GM18508 (cell line): ENCODE measurements around the gene SPATA24.
"Not testable (repeated sequence)": the region's sequence is repeated elsewhere in the genome, so short reads cannot be mapped to it uniquely, and the experiment has no call there.

Experiments used
- ATAC-seq: cut with Tn5 transposase; IDR thresholded peaks from one replicate; pipeline ENCODE4 v1.9.1; 2021; ENCODE audit warnings: moderate number of reproducible peaks; ENCODE audit not compliant: insufficient read depth, unreplicated experiment

The SPATA24 gene, protein sequence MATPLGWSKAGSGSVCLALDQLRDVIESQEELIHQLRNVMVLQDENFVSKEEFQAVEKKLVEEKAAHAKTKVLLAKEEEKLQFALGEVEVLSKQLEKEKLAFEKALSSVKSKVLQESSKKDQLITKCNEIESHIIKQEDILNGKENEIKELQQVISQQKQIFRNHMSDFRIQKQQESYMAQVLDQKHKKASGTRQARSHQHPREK

DNA sequence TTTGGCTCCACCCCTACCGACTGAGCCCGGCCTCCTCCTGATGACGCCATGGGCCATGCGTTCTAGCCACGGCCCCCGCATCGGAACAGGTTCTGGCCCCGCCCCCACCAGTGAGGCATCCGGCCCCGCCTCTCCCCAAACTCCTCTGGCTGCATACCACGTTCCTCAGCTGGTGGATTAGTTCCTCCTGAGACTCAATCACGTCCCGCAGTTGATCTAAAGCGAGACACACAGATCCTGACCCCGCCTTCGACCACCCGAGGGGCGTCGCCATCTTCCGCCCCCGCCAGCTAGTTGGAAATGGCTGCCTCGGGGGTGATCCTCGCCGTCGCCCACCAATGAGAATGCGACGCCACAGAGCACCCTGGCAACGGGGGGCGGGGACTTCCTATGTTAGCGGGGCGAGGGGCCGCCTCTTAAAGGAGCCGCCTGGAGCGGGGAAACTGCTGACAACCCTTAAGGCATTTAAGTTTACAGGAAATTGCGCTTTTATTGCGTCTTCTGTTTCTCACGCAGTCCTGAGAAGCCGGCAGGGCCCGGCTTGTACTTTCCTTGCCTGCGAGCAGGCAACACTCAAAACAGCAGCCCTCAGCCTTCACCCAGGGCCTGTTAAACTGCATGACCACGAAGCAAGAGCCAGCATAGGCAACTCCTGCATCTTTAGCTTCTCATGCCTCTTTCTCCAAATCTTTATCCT is at the start of gene SPATA24:
Gene SPATA24 (minus strand): TSS at position 303 of the 697 bp plus-strand sequence. CDS start 29 bp downstream, at position 274.
- ATAC-seq: peak; percentile 64

DNA sequence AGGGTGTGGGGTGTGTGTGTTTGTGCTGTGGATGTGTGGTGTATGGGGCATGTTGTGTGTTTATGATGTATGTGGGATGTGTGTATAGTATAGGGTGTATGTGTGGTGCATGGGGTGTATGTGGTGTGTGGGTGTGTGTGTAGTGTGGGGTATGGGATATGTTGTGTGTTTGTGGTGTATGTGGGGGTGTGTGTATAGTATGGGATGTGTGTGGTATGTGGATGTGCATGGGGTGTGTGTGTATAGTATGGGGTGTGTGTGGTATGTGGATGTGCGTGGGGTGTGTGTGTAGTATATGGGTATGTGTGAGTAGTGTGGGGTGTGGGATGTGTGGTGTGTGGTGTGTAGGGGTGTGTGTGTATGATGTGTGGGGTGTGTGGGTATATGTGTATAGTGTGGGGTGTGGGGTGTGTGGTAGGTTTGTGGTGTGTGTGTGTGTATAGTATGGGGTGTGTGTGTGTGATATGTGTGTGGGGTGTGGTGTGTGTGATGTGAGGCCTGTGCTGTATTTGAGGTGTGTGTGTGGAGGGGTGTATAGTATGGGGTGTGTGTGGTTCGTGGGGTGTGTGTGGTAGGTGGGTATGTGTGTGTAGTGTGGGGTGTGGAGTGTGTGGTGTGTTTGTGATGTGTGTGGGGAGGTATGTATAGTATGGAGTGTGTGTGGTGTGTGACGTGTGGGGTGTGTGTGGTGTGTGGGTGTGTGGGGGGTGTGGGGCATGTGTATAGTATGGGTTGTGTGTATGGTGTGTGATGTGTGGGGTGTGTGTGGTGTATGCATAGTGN is 48.2 kb upstream of the SPATA24 start:
- no peak for ATAC-seq

DNA sequence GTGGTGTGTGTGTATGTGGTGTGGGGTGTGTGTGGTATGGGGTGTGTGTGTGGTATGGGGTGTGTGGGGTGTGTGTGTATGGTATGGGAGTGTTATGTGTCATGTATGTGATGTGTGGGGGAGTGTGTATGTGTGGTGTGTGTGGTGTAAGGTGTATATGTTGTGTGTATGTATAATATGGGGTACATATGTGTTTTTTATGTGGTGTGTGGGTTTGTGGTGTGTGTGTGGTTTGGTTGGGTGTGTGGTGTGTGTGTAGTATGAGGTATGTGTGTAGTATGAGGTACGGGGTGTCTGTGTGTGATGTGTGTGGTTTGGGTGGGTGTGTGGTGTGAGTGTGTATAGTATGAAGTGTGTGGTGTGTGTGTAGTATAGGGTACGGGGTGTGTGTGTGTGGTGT is 47.3 kb upstream of the SPATA24 start:
- no peak for ATAC-seq

DNA sequence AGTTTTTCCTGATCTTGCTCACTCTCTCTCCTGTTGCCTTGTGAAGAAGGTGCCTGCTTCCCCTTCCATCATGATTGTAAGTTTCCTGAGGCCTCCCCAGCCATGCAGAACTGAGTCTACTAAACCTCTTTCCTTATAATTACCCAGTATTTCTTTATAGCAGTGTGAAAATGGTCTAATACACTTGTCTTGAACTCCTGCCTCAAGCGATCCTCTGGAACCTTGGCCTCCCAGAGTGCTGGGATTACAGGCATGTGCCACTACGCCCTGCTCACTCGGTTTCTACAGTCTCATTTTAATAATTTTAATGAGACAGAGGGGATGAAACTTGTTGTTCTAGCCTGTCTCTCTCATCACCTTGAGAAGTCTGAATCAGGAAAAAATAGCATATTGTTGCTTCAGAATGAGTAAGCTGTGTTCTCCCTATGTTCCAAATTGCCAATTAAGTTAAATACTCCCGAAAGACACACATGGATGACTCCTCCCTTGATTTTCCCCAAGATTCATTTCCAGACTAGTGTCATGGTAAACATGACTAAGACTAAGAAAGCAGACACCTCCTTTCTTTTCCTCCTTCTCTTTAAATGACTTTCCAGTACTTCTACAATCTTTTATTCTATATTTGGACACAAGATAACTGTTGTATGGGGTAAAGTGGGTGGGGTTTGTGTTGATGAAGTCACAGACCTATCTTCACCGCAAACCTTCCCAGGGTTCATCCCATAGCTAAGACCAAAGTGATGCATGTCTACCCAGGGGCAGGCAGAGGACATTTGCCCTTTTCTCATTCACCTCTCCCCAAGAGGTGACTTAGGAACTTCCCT is 43.3 kb upstream of the SPATA24 start:
- peak; percentile 57 for ATAC-seq

DNA sequence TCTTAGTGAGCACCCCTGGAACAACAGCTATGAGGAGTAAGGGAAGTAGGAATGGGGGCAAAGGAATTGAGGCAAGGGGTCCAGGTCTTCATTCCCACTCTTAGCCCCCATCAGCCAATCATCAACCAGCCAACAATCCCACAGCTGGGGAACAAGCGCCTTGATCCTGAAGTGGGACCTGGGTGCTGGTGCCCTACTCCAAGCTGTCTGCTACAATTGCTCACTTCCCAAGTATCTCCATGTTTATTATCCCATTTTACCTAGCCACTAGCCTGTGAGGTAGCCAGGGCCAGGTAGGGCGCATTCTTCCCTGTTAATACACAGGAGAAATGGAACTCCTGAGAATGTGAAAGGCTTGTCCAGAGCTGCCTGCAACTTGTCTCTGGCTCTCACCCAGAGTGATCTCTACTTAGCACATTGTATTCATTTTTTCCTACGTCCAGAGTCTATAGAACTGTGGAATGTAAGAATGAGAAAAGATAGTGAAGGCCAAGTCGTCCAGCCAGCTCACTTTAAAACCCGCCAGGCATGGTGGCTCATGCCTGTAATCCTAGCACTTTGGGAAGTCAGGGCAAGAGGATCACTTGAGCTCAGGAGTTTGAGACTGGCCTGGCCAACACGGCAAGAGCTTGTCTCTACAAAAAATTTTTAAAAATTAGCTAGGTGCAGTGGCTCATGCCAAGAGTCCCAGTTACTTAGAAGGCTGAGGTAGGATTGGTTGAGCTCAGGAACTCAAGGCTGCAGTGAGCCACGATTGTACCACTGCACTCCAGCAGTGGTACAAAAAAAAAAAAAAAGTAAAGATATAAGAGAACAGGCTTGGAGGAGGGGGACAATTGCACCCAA is 41.7 kb upstream of the SPATA24 start:
- ATAC-seq: no peak

DNA sequence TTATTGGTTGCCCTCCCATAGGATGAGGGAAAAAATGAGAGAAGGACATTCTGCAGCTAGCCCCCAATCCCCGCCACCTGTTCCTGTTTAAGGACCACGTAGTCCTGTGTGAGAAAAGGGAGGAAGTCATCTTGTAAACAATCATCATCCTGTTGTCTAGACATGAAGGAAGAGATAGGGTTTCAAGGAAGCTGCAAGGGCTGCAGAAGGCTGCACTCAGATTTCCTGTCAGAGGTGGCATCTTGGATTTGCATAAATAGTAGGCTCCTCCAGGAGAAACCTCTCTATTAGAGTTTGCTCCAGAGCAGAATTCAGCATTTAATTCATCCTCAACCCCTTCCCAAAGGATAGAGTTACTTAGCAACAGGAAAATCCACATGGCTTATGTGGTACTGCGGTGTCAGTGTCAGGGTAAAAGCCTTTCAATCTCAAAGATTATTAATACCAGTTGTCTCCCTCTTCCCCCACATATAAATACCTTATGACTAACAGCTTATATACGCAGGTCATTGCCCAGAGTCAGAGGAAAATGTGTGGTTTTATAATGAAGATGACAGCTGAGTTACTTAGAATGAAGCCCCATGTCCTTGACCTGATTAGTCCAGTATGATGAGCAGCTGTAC is 40.1 kb upstream of the SPATA24 start:
- ATAC-seq: no peak

DNA sequence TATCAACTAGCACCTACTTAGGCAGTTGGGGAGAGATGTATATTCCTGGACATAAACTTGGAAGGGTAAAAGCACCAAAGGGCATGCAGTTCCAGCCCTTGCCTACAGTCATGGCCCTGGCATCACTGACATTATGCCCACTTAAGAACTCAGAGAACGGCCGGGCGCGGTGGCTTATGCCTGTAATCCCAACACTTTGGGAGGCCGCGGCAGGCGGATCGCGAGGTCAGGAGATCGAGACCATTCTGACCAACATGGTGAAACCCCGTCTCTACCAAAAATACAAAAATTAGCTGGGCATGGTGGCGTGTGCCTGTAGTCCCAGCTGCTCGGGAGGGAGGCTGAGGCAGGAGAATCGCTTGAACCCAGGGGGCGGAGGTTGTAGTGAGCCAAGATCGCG is 36.5 kb upstream of the SPATA24 start:
- not testable (repeated sequence) for ATAC-seq

DNA sequence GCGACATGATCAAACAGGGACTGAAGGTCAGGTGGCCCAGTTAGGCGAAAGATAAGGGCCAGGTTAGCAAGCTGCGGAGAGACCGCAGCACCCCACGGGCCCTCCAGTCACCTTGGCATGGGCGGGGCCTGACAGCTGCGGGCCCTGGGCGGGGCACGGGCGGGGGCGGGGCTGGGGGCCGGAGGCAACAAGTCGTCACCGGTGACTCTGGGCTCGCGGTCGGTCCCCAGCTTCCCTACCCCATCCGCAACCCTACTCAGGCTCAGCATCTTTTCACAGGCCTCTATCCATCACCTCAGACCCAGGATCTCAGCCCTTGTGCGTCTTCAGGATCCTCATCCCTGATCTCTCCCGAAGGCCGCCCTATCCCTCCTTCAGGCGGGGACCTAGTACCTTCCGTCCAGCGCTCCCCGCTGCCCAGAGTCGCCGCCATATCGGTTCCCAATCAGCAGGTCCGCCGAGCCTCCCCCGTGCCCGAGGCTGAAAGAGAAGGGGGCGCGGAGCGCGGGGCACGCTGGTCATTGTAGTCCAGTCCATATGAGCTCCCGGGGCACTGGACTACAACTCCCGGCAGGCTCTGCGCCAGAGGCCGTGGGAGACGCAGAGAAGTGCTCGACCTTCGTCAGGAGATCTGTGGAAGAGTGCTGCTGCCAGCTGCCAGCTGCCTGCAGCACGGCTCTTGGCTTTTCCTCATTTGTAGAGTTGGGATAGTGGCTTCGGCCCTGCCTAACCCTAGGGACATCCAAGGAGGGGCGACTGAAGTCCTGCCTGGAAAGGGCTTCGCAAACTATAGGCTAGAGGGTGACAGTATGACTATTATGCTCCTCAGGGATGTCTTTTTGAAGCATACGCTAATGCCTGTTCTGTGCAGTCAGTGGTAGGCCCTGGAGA is 35.4 kb upstream of the SPATA24 start, which contains the start of gene DNAJC18:
Gene DNAJC18 (minus strand): TSS at position 513 of the 891 bp plus-strand sequence. CDS start 80 bp downstream, at position 433.
- ATAC-seq: no peak

DNA sequence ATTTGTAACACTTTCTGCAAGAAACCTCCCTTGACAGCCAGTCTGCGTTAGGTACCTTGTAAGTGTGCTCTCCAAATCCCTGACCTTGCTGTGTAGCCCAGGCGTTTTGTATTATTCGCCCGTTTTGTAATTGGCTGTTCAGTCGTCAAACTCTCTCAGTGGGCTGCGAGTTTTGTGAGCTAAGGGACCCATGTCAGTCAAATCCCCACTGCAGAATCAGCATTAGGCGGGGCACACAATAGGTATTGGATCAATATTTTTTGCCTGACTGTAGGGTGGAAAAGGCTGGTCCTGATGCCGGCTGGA is 34.8 kb upstream of the SPATA24 start:
- ATAC-seq: no peak

DNA sequence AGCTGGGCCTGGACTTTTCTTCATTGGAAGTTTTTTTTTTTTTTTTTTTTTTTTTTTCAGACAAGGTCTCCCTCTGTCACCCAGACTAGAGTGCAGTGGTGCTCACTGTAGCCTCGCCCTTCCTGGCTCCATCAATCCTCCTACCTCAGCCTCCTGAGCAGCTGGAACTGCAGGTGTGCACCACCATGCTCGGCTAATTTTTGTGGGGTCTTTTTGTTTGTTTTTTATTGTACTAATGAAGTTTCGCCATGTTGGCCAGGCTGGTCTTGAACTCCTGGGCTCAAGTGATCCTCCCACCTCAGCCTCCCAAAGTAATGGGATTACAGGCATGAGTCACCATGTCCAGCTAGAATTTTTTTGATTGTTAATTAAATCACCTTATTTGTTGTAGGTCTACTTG is 31.8 kb upstream of the SPATA24 start:
- no peak for ATAC-seq

DNA sequence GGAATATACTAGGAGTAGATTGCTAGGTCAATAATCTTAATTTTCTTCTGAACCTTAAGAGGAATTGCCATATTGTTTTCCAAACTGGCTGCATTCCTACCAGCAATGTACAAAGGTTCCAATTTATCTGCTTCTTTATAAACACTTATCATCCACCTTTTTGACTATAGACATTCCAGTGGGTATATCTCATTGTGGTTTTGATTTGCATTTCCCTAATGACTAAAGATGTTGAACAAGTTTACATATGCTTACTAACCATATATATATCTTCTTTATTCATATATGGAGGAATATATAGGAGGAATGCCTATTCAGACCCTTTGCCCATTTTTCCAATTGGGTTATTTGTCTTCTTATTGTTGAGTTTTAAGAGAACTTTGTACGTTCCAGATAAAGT is 27.8 kb upstream of the SPATA24 start:
- ATAC-seq: no peak

DNA sequence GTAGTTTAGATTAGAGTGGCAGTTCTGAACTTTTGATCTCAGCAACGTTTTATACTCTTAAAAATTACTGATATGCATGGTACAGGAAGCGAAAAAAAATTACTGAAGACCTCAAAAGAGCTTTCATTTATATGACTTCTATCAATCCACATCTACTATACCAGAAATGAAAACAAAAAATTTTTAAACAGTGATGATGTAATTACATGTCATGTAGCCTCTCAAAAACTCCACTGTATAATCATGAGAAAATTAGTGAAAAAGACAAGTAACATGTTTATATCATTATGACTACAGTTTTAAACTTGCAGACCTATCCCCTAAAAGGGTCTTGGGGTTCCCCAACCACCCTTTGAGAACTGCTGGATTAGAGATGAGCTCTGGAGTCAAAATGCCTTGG is 26.1 kb upstream of the SPATA24 start:
- no peak for ATAC-seq

DNA sequence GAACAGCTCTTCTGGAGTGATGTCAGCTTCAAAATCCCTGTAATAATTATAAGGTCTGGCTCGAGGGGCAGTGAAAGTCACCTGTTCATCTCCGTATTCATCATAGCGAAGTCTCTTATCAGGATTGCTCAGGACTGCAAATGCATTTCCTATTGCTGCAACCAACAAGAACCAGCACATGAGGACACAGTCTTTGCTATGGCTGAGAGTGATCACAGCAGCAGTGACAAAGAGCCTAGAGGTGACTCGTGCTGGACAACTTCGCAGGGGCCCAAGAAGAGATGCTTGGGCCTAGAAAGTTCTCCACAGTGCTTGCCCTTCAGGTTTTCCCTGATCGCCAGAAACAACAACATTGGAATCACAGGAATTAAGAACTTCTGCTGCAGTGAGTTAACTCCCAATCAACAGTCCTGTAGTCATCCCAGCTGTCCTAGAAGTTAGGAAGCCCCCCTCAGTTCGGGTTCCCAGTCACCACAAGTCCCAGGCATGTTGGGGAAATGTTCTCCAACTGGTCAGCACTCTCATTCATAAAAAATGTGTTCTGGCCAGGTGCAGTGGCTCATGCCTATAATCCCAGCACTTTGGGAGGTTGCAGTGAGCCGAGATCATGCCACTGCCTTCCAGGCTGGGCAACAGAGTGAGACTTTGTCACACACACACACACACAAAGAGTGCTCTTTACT is 22.5 kb upstream of the SPATA24 start:
- no peak for ATAC-seq

DNA sequence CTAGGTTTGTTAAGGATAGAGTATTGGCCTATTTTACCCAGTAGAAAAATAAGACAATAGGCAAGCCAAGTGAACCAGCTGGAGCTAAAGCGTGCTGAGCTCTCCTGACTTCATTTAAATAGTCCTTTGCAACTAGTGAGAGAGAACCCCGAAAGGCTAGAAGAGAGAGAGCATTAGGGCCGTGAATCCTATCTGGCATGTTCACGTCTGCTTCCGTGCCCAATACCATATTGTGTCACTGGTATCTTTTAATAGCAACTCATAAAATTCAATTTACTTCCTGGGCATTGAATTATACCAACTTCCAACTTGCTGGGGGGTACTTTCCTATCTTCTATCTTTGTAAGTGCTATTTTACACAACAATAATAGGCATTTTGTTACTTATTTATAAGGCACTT is 21.6 kb upstream of the SPATA24 start:
- ATAC-seq: no peak

DNA sequence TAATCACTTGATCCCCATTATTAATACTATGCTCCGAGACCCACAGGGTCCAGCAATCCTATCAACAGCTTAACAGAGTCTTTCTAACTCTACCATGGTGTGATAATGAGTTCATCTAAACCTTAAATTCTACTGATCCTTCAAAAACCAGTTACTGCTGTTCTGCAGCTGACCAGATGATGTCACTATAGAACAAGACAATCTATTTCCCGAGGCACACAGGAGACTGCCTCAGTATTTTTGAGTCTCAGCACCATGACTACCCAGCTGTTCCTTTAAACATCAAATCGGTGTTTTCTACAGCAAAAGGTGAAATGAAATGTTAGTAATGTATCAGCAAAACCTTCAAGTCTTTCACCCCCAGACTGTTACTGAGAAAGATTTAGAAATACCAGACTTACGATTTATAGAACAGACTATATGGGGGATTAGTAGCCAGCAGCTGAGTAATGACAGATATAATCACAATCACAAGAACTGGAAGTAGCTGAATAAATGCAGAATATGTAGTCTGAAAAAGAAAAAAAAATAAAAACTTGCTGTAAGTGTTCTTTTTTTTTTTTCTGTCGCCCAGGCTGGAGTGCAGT is 18.5 kb upstream of the SPATA24 start:
- no peak for ATAC-seq

DNA sequence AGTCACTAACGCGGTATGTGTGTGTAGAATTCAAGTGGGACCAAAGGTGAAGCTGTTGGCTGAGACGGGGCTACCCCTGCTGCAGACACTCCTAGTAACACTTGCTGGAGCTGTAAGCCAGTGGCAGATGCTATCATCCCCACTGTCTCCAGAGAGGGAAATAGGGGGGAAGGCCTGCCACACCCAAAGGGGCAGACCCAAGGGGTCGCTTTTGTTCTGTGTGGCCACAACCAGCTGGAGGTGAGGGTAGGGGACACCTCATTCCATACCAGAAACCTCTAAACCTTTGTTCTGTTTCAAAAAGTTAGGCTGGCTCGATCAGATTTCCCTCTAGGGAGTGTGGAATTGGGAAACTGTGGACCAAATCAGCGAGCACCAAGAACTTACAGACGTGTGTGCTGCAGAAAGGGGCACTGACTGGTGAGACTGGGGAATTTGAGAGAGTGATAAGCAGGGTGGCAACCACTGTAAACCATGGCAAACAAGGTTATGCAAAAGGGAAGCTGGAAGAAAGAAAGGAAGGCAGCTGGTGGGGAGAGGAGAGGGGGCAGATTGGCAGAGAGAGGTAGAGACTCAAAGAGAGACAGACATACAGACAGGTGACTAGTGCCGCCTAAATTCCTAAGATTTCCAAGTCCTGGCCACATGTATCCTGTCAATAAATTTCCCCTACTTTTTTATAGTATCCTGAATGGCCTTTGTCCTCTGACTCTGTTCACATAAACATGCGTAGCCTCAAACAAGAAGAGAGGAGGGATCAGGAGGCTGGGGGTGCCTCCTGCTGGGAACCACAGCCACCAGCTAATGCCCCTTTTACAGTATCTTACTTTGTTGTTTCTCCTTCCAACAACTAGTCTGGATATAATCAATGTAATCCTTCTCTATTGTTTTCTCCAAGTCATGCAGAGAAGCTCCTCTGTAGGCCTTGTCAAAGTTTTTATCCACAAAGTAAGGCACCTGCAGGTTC is 15.6 kb upstream of the SPATA24 start:
- ATAC-seq: no peak
